ENCODE measurements around the gene GNAO1. TPM values are rescaled to one million over a fixed set of nuclear protein-coding genes. Genes with fewer than 3 reads are reported as not detected.
A peak's percentile ranks its signal among the peaks of the same experiment; 100 is the strongest.

The GNAO1 gene
- total and polyA plus RNA-seq, 2 of the 13 experiments (the other 11 are each of a cell fraction or from before 2014, with no cell fraction given), result not detected

GRCh38 chr16:56356276-56357240 lies 165.3 kb downstream of the GNAO1 start (continued):
- peak; percentile 82; the same call in 1 of the 2 replicates for TF ChIP-seq THAP9 (CRISPR knock-in tag; IDR thresholded peaks at IDR 0.05; ENCODE audit: borderline replicate concordance)
- TF ChIP-seq RAD51 (IDR thresholded peaks at IDR 0.05; ENCODE audit: borderline replicate concordance), result no peak
- no peak for TF ChIP-seq PAF1 (CRISPR knock-in tag; IDR thresholded peaks at IDR 0.05)
- TF ChIP-seq ZNF430 (CRISPR knock-in tag; IDR thresholded peaks at IDR 0.05), result peak; percentile 81
- peak; percentile 94 for TF ChIP-seq RAD21 (CRISPR knock-in tag; IDR thresholded peaks at IDR 0.05)
- peak; percentile 79; the same call in 1 of the 2 replicates for TF ChIP-seq ZNF512B (CRISPR knock-in tag; IDR thresholded peaks at IDR 0.05; ENCODE audit: borderline replicate concordance)
- TF ChIP-seq ARID5B (CRISPR knock-in tag; IDR thresholded peaks at IDR 0.05), result peak; percentile 71
- no peak for TF ChIP-seq ZNF17 (CRISPR knock-in tag; IDR thresholded peaks at IDR 0.05)
- TF ChIP-seq SOX5 (CRISPR knock-in tag; IDR thresholded peaks at IDR 0.05; ENCODE audit: borderline replicate concordance), result no peak; the same call in 1 of the 2 replicates
- TF ChIP-seq FOXM1 (CRISPR knock-in tag; IDR thresholded peaks at IDR 0.05), result no peak
- TF ChIP-seq ZNF737 (CRISPR knock-in tag; IDR thresholded peaks at IDR 0.05; ENCODE audit: borderline replicate concordance), result no peak
- peak; percentile 85; the same call in 1 of the 2 replicates for TF ChIP-seq ZNF230 (CRISPR knock-in tag; IDR thresholded peaks at IDR 0.05)
- no peak for TF ChIP-seq ZBTB20 (CRISPR knock-in tag; IDR thresholded peaks at IDR 0.05; ENCODE audit: borderline replicate concordance, low read depth)
- TF ChIP-seq ZKSCAN1 (IDR thresholded peaks at IDR 0.05; ENCODE audit: low read length), result peak; percentile 43; the same call in 1 of the 2 replicates
- TF ChIP-seq SP140L (CRISPR knock-in tag; IDR thresholded peaks at IDR 0.05; ENCODE audit: borderline replicate concordance), result no peak
- no peak for TF ChIP-seq CBX2 (IDR thresholded peaks at IDR 0.05; ENCODE audit: low read depth, low read length)
- TF ChIP-seq CBX2 (CRISPR knock-in tag; IDR thresholded peaks at IDR 0.05; ENCODE audit: low read depth), result peak; percentile 58; the same call in 1 of the 2 replicates

Measured in HepG2 (cell line).